T-helper 1 cell treated with Interleukin-12 subunit alpha and Interleukin-12 subunit beta and Interleukin-4 antibody, amounts not matched to agents 30 μg/mL and 1 μg/mL, for 36 hours (primary cell): ENCODE data around the gene CACNG4.

Experiments
- H3K27ac Mint-ChIP-seq: one replicate; pipeline ENCODE4 v1.8.0; 2021; ENCODE audit warnings: mild to moderate bottlenecking, mixed read lengths
- H3K27me3 Mint-ChIP-seq: one replicate; pipeline ENCODE4 v1.8.0; 2021; ENCODE audit warnings: low read depth, mixed read lengths
- H3K36me3 Mint-ChIP-seq: one replicate; pipeline ENCODE4 v1.8.0; 2021; ENCODE audit warnings: low read depth, mixed read lengths
- H3K4me1 Mint-ChIP-seq: one replicate; pipeline ENCODE4 v1.8.0; 2021; ENCODE audit warnings: low read depth, mixed read lengths
- H3K4me3 Mint-ChIP-seq: one replicate; pipeline ENCODE4 v1.8.0; 2021; ENCODE audit warnings: mild to moderate bottlenecking, moderate library complexity, mixed read lengths
- H3K9me3 Mint-ChIP-seq: one replicate; pipeline ENCODE4 v1.8.0; 2021; ENCODE audit warnings: mixed read lengths

The CACNG4 gene

GRCh38 chr17:67067571-67068482 is 103.3 kb downstream of the CACNG4 start:
- Mint-ChIP-seq H3K4me1 (no peaks in the 10 kb centered on the region), H3K27ac (no peak overlapping the region), H3K9me3 (no peaks in the 10 kb centered on the region), H3K4me3 (no peak overlapping the region), H3K36me3 (no peaks in the 10 kb centered on the region), H3K27me3 (no peaks in the 10 kb centered on the region)

- Mint-ChIP-seq H3K9me3 (no peaks in the 10 kb centered on the region), H3K27me3 (no peaks in the 10 kb centered on the region), H3K4me3 (no peak overlapping the region), H3K4me1 (no peaks in the 10 kb centered on the region), H3K36me3 (peaks cover 5% of the 10 kb centered on the region), H3K27ac (no peak overlapping the region)
These were observed 104.5 kb downstream of the CACNG4 start for GRCh38 chr17:67068999-67069398.

GRCh38 chr17:67069603-67070136 is 105.2 kb downstream of the CACNG4 start:
- Mint-ChIP-seq H3K27me3 (no peaks in the 10 kb centered on the region), H3K9me3 (no peaks in the 10 kb centered on the region), H3K4me3 (no peak overlapping the region), H3K4me1 (no peaks in the 10 kb centered on the region), H3K36me3 (peaks cover 5% of the 10 kb centered on the region), H3K27ac (no peak overlapping the region)

GRCh38 chr17:67071595-67071994 is 107.1 kb downstream of the CACNG4 start:
- H3K4me1 Mint-ChIP-seq = no peaks in the 10 kb centered on the region
- no peaks in the 10 kb centered on the region for H3K9me3 Mint-ChIP-seq
- H3K4me3 Mint-ChIP-seq = no peak overlapping the region
- H3K27me3 Mint-ChIP-seq = no peaks in the 10 kb centered on the region
- H3K36me3 Mint-ChIP-seq = peaks cover 12% of the 10 kb centered on the region
- no peak overlapping the region for H3K27ac Mint-ChIP-seq

GRCh38 chr17:67072885-67073284 is 108.4 kb downstream of the CACNG4 start:
- H3K36me3 Mint-ChIP-seq = peaks cover 13% of the 10 kb centered on the region
- H3K27me3 Mint-ChIP-seq = no peaks in the 10 kb centered on the region
- H3K4me3 Mint-ChIP-seq = no peak overlapping the region
- no peaks in the 10 kb centered on the region for H3K9me3 Mint-ChIP-seq
- no peak overlapping the region for H3K27ac Mint-ChIP-seq
- no peaks in the 10 kb centered on the region for H3K4me1 Mint-ChIP-seq

- no peaks in the 10 kb centered on the region for H3K9me3 Mint-ChIP-seq
- H3K27me3 Mint-ChIP-seq = no peaks in the 10 kb centered on the region
- no peak overlapping the region for H3K4me3 Mint-ChIP-seq
- peaks cover 17% of the 10 kb centered on the region for H3K36me3 Mint-ChIP-seq
- H3K4me1 Mint-ChIP-seq = no peaks in the 10 kb centered on the region
- no peak overlapping the region for H3K27ac Mint-ChIP-seq
These were observed 110.3 kb downstream of the CACNG4 start for GRCh38 chr17:67074781-67075180.

GRCh38 chr17:67076290-67076689 is 111.8 kb downstream of the CACNG4 start:
- Mint-ChIP-seq H3K4me3 (no peak overlapping the region), H3K4me1 (peaks cover 4% of the 10 kb centered on the region), H3K36me3 (peaks cover 20% of the 10 kb centered on the region), H3K27me3 (no peaks in the 10 kb centered on the region), H3K9me3 (no peaks in the 10 kb centered on the region), H3K27ac (no peak overlapping the region)

- Mint-ChIP-seq H3K4me3 (no peak overlapping the region), H3K9me3 (no peaks in the 10 kb centered on the region), H3K4me1 (peaks cover 13% of the 10 kb centered on the region), H3K27ac (no peak overlapping the region), H3K27me3 (no peaks in the 10 kb centered on the region), H3K36me3 (peaks cover 20% of the 10 kb centered on the region)
These were observed 113.8 kb downstream of the CACNG4 start for GRCh38 chr17:67078292-67078691.

GRCh38 chr17:67079491-67079890 is 115.0 kb downstream of the CACNG4 start:
- no peaks in the 10 kb centered on the region for H3K9me3 Mint-ChIP-seq
- H3K4me1 Mint-ChIP-seq = peaks cover 16% of the 10 kb centered on the region
- H3K36me3 Mint-ChIP-seq = peaks cover 21% of the 10 kb centered on the region
- no peaks in the 10 kb centered on the region for H3K27me3 Mint-ChIP-seq
- H3K4me3 Mint-ChIP-seq = no peak overlapping the region
- H3K27ac Mint-ChIP-seq = no peak overlapping the region

GRCh38 chr17:67080804-67081203 is 116.3 kb downstream of the CACNG4 start:
- peaks cover 18% of the 10 kb centered on the region for H3K4me1 Mint-ChIP-seq
- H3K27me3 Mint-ChIP-seq = no peaks in the 10 kb centered on the region
- H3K9me3 Mint-ChIP-seq = no peaks in the 10 kb centered on the region
- no peak overlapping the region for H3K4me3 Mint-ChIP-seq
- H3K36me3 Mint-ChIP-seq = peaks cover 23% of the 10 kb centered on the region
- no peak overlapping the region for H3K27ac Mint-ChIP-seq

GRCh38 chr17:67082107-67082506 is 117.6 kb downstream of the CACNG4 start:
- H3K36me3 Mint-ChIP-seq = peaks cover 25% of the 10 kb centered on the region
- peak overlapping the region; percentile 29 for H3K27ac Mint-ChIP-seq
- peak overlapping the region; percentile 2 for H3K4me3 Mint-ChIP-seq

More at GRCh38 chr17:67082107-67082506, 117.6 kb downstream of the CACNG4 start:
- Mint-ChIP-seq H3K9me3 (no peaks in the 10 kb centered on the region), H3K4me1 (peaks cover 20% of the 10 kb centered on the region), H3K27me3 (no peaks in the 10 kb centered on the region)
